Glutamatergic neuron (in vitro differentiated cells): ENCODE measurements around the gene HOXD3. TPM values are rescaled to one million over a fixed set of nuclear protein-coding genes. Genes with fewer than 3 reads are reported as not detected.
A peak's percentile ranks its signal among the peaks of the same experiment; 100 is the strongest.

ENCODE experiments used
- DNase-seq: peaks from one replicate; pipeline ENCODE4 v3.0.0; 2022
- H3K27ac Mint-ChIP-seq: one replicate; pipeline ENCODE4 v1.8.0; 2020; ENCODE audit warnings: mild to moderate bottlenecking, mixed read lengths, inconsistent platforms; ENCODE audit not compliant: unreplicated experiment
- H3K27me3 Mint-ChIP-seq: one replicate; pipeline ENCODE4 v1.8.0; 2020; ENCODE audit warnings: mild to moderate bottlenecking, moderate library complexity, mixed read lengths, inconsistent platforms; ENCODE audit not compliant: unreplicated experiment
- H3K36me3 Mint-ChIP-seq: one replicate; pipeline ENCODE4 v1.8.0; 2020; ENCODE audit warnings: mild to moderate bottlenecking, mixed read lengths, inconsistent platforms; ENCODE audit not compliant: unreplicated experiment
- H3K4me1 Mint-ChIP-seq: one replicate; pipeline ENCODE4 v1.8.0; 2020; ENCODE audit warnings: mild to moderate bottlenecking, low read depth, mixed read lengths, inconsistent platforms; ENCODE audit not compliant: unreplicated experiment
- H3K4me3 Mint-ChIP-seq: one replicate; pipeline ENCODE4 v1.8.0; 2020; ENCODE audit warnings: mild to moderate bottlenecking, mixed read lengths, inconsistent platforms; ENCODE audit not compliant: unreplicated experiment
- H3K9me3 Mint-ChIP-seq: one replicate; pipeline ENCODE4 v1.8.0; 2020; ENCODE audit warnings: mild to moderate bottlenecking, moderate library complexity, mixed read lengths, inconsistent platforms; ENCODE audit not compliant: unreplicated experiment
- CTCF ChIP-seq: fragments of 200-600 bp; sonication (generic); IDR thresholded peaks from one replicate; pipeline ENCODE4 v1.5.0; 2021; ENCODE audit not compliant: partially characterized antibody, unreplicated experiment
- total RNA-seq: library from RNA; stranded (reverse); fragmentation: NEBNext Ultra II Directional; extraction: Animal tissue kit (Norgen Biotek cat#: 25700); gene quantifications from one replicate; pipeline ENCODE4 v1.2.1, GENCODE V29; 2021; ENCODE audit not compliant: unreplicated experiment

The HOXD3 gene
- total RNA-seq, 1 donor from 2014 or later, result not detected

DNA sequence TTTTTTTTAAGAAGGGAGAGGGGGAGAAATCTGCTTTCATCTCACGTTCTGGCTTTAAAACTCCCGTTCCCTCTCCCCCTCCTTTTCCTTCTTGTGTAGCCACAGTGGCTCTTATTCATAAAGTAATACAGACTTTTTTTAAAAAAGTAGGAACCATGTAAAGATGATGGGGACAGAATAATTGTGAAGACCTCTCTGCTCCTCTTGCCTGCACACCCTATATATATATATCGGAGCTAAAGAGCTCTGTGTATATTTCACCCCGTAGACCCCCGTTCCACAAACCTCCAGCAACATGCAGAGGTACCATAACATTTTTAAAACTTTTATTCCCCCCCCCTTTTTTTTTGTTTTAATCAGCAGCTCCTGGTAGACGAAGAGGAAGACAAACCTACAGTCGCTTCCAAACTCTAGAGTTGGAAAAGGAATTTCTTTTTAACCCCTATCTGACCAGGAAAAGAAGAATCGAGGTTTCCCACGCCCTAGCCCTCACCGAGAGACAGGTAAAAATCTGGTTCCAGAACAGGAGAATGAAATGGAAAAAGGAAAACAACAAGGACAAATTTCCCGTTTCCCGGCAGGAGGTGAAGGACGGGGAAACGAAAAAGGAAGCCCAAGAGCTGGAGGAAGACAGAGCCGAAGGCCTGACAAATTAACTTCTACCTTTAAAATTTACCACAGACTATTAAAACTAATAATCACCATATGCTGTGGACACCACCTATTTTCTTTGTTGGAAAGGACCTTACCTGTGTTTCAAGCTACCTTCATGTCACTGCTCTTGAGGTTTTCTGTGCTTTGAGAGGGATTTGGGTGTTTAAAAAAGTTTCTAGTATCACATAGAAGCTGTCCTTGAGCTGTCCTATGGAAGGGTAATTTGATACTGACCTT lies 25.9 kb upstream of the HOXD3 start:
- H3K27me3 Mint-ChIP-seq, result peaks cover 57% of the 10 kb centered on the region
- H3K4me1 Mint-ChIP-seq, result peaks cover 7% of the 10 kb centered on the region
- no peaks in the 10 kb centered on the region for H3K36me3 Mint-ChIP-seq
- peak overlapping the region; percentile 82 for H3K4me3 Mint-ChIP-seq
- H3K27ac Mint-ChIP-seq, result no peak overlapping the region
- no peak for TF ChIP-seq CTCF
- peaks cover 25% of the 10 kb centered on the region for H3K9me3 Mint-ChIP-seq
- DNase-seq, result no peak

GRCh38 chr2:176131848-176132158 lies 25.3 kb upstream of the HOXD3 start:
- Mint-ChIP-seq H3K4me1 (peaks cover 7% of the 10 kb centered on the region), H3K36me3 (no peaks in the 10 kb centered on the region), H3K27ac (no peak overlapping the region), H3K4me3 (peak overlapping the region; percentile 38), H3K27me3 (peaks cover 56% of the 10 kb centered on the region), H3K9me3 (peaks cover 27% of the 10 kb centered on the region)
- no peak for TF ChIP-seq CTCF
- no peak for DNase-seq

DNA sequence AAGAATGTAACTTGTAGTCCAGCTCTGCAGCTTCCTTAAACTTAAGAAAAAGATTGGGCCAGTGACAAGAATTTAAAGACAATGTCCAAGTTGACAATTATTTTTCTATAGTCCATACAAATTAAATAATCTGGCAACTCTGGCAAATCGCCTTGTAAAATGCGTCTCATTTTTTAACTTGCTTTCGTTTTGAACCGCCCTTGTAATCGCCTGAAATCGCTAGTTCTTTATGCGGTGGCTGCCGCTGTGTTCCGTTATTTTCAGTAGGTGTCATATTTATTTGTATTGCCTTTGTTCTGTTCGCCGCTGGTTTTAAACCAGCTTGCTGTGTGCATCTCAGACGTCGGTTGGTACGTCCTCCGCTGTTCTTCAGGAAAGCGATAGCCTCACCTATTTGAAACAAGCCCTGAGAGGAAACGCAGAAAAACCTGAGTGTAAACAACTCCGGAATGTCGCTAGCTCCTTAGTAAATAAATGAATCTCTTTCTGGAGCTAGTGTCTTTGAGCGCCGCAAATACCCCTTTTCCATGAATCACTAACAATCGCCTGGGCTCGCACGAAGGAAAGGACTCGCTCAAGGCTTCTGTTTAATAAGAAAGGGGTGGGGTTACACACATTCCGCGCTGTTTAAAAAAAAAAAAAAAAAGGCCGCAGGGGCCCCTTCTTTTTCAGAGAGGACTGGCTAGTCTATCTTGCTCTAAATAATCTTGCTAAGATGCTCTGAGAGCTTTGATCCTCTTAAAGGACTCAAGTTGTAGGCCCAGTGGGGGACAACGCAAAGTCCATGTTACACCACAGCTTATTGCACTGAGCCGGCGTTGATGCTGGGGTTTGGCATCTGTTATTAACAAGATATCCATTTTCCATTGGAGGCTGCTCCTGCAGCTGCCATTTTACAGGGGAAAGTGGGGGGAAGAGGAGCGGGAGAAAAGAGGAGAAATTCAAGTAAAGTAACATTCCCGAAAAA lies 24.6 kb upstream of the HOXD3 start:
- H3K4me3 Mint-ChIP-seq, result no peak overlapping the region
- no peak overlapping the region for H3K27ac Mint-ChIP-seq
- H3K27me3 Mint-ChIP-seq, result peaks cover 63% of the 10 kb centered on the region
- H3K4me1 Mint-ChIP-seq, result peaks cover 7% of the 10 kb centered on the region
- H3K9me3 Mint-ChIP-seq, result peaks cover 30% of the 10 kb centered on the region
- H3K36me3 Mint-ChIP-seq, result no peaks in the 10 kb centered on the region
- no peak for DNase-seq
- TF ChIP-seq CTCF, result no peak

DNA sequence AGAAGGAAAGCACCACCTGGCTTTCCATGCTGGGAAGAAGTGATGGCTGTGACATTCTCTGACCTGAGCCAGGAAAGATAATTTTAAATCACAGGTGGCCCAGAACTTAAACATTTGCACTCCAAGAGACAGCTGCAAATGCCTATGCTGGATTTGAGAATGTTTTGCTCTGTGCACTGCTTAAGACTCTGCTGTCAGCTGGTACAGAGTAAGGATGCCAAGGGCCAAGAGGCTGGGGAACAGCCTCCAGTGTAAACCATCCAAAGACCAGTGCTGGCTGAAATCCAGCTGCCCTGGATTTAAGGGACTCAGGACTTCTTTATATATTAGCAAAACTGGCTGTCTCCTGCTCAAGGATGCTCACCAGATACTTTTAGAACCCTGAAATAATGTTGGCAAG lies 23.7 kb upstream of the HOXD3 start:
- Mint-ChIP-seq H3K4me1 (peaks cover 2% of the 10 kb centered on the region), H3K4me3 (no peak overlapping the region), H3K27ac (no peak overlapping the region), H3K9me3 (peaks cover 28% of the 10 kb centered on the region), H3K36me3 (peaks cover 3% of the 10 kb centered on the region), H3K27me3 (peaks cover 62% of the 10 kb centered on the region)
- no peak for TF ChIP-seq CTCF
- no peak for DNase-seq
